Activated T-cell treated with anti-CD3 and anti-CD28 coated beads, Interleukin-2, amount 50 U/mL, for 72 hours (primary cell): Measurements from ENCODE around the gene PPEF2. TPM values are rescaled to one million over a fixed set of nuclear protein-coding genes. Genes with fewer than 3 reads are reported as not detected.
"Not testable (repeated sequence)": the region's sequence is repeated elsewhere in the genome, so short reads cannot be mapped to it uniquely, and the experiment has no call there.

ENCODE experiments used
- ATAC-seq, 2 donors: fragments of 150-1000 bp; cut with Tn5 transposase; replicated peaks in 1 of 2; 2 replicates each; pipeline ENCODE4 v1.10.0; 2021; ENCODE audit warnings: moderate library complexity in 2 of 2, mild to moderate bottlenecking in 1 of 2
- DNase-seq, 2 donors: peaks; one replicate each; pipeline ENCODE4 v3.0.0; 2021 to 2022; ENCODE audit warnings: mixed read lengths in 1 of 2
- H3K27ac Mint-ChIP-seq: one replicate; pipeline ENCODE4 v1.8.0; 2022; ENCODE audit warnings: mild to moderate bottlenecking, moderate library complexity, mixed read lengths
- H3K27me3 Mint-ChIP-seq: one replicate; pipeline ENCODE4 v1.8.0; 2022; ENCODE audit warnings: low read depth, mixed read lengths
- H3K36me3 Mint-ChIP-seq, 2 donors: one replicate each; pipeline ENCODE4 v1.8.0; 2022; ENCODE audit warnings: mixed read lengths in 2 of 2, mild to moderate bottlenecking in 1 of 2; ENCODE audit not compliant: insufficient read depth in 2 of 2
- H3K4me1 Mint-ChIP-seq: one replicate; pipeline ENCODE4 v1.8.0; 2022; ENCODE audit warnings: low read depth, mixed read lengths
- H3K4me3 Mint-ChIP-seq, 2 donors: one replicate each; pipeline ENCODE4 v1.8.0; 2022; ENCODE audit warnings: mild to moderate bottlenecking in 2 of 2, mixed read lengths in 2 of 2, moderate library complexity in 2 of 2
- H3K9me3 Mint-ChIP-seq, 2 donors: one replicate each; pipeline ENCODE4 v1.8.0; 2022; ENCODE audit warnings: mixed read lengths in 2 of 2
- total RNA-seq, 2 donors: library from RNA; stranded (reverse); gene quantifications; one replicate each; pipeline ENCODE4 v1.2.3, GENCODE V29; 2022

The PPEF2 gene
- total RNA-seq, 2 donors from 2014 or later: not detected

- no peak overlapping the region for H3K4me3 Mint-ChIP-seq
- no peak overlapping the region for H3K27ac Mint-ChIP-seq
- no peaks in the 10 kb centered on the region for H3K9me3 Mint-ChIP-seq
- no peak for ATAC-seq
- H3K27me3 Mint-ChIP-seq: no peaks in the 10 kb centered on the region
- DNase-seq: no peak
- H3K36me3 Mint-ChIP-seq: peaks cover 5 to 6% of the 10 kb centered on the region in 2 donors
- peaks cover 13% of the 10 kb centered on the region for H3K4me1 Mint-ChIP-seq
These were observed 18.1 kb upstream of the PPEF2 start for GRCh38 chr4:75920327-75920726.

- H3K27ac Mint-ChIP-seq: no peak overlapping the region
- ATAC-seq (no peak), DNase-seq (no peak)
- H3K4me1 Mint-ChIP-seq: peaks cover 9% of the 10 kb centered on the region
- no peak overlapping the region for H3K4me3 Mint-ChIP-seq
- no peaks in the 10 kb centered on the region for H3K9me3 Mint-ChIP-seq
- H3K36me3 Mint-ChIP-seq: peaks cover 4 to 6% of the 10 kb centered on the region in 2 donors
- H3K27me3 Mint-ChIP-seq: no peaks in the 10 kb centered on the region
These were observed 17.7 kb upstream of the PPEF2 start for GRCh38 chr4:75919920-75920319.

- no peak overlapping the region for H3K4me3 Mint-ChIP-seq
- H3K36me3 Mint-ChIP-seq: peaks cover 2 to 5% of the 10 kb centered on the region in 2 donors
- peaks cover 3% of the 10 kb centered on the region for H3K4me1 Mint-ChIP-seq
- peak overlapping the region; percentile 68 for H3K27ac Mint-ChIP-seq
- peaks cover 0 to 3% of the 10 kb centered on the region in 2 donors for H3K9me3 Mint-ChIP-seq
- DNase-seq (peak; percentile 14 to 19), ATAC-seq (peak; percentile 48 to 62)
- H3K27me3 Mint-ChIP-seq: no peaks in the 10 kb centered on the region
These were observed 13.9 kb upstream of the PPEF2 start for GRCh38 chr4:75916091-75916661.

DNA sequence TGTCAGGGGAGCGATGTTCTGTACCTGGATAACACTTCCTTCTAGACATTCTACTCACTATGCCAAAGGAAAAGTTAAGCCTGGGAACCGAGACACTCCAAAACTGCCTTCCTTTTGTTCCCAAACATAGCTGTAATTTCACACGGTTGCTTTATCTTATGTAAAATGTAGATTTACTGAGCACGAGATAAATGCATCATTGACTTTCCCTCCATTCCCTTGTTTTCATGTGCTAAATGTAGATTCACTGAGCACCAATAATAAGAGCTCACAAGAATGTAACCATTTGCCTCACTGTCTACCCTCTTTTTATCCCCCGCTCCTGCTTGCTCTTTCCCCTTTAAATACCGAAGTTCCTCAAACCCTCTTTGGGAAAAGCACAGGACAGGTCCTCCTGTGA is 10.7 kb upstream of the PPEF2 start:
- no peak overlapping the region for H3K27ac Mint-ChIP-seq
- no peak overlapping the region for H3K4me3 Mint-ChIP-seq
- H3K36me3 Mint-ChIP-seq: peaks cover 8 to 14% of the 10 kb centered on the region in 2 donors
- H3K9me3 Mint-ChIP-seq: peaks cover 3 to 7% of the 10 kb centered on the region in 2 donors
- peaks cover 3% of the 10 kb centered on the region for H3K4me1 Mint-ChIP-seq
- no peaks in the 10 kb centered on the region for H3K27me3 Mint-ChIP-seq
- DNase-seq (no peak), ATAC-seq (no peak)

DNA sequence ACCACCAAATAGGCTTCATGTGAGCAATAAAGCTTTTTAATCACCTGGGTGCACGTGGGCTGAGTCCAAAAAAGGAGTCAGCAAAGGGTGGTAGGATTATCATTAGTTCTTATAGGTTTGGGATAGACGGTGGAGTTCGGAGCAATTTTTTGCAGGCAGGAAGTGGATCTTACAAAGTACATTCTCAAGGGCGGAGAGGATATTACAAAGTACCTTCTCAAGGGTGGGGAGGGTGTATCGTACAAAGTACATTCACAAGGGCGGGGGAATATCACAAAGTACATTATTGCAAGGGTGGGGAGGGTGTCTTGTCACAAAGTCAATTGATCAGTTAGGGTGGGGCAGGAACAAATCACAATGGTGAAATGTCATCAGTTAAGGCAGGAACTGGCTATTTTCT is 8.6 kb upstream of the PPEF2 start:
- H3K27me3 Mint-ChIP-seq, H3K9me3 Mint-ChIP-seq, H3K4me3 Mint-ChIP-seq, DNase-seq, H3K27ac Mint-ChIP-seq, H3K4me1 Mint-ChIP-seq, ATAC-seq: not testable (repeated sequence)
- H3K36me3 Mint-ChIP-seq: peaks cover 8 to 13% of the 10 kb centered on the region in 2 donors

DNA sequence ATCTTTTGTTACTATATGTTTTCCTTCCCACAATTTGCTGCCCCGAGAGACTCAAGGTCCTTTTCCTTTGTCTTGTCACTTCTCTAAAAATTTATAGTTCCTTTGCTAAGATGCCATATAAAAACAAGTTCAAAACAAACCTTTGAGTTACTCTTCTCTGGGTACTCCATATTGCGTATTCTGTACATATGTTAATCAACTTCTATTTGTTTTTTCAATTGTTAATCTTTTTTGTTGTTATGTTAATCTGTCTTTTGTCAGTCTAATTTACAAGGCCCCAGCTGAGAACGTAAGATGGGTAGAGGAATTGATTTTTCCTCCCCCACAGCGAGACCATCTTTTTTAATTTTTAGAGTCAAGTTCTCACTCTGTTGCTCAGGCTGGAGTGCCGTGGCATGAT is 7.2 kb upstream of the PPEF2 start:
- H3K27me3 Mint-ChIP-seq: no peaks in the 10 kb centered on the region
- H3K27ac Mint-ChIP-seq: no peak overlapping the region
- ATAC-seq (no peak), DNase-seq (no peak)
- H3K36me3 Mint-ChIP-seq: peaks cover 8 to 13% of the 10 kb centered on the region in 2 donors
- peaks cover 3 to 7% of the 10 kb centered on the region in 2 donors for H3K9me3 Mint-ChIP-seq
- no peaks in the 10 kb centered on the region for H3K4me1 Mint-ChIP-seq
- H3K4me3 Mint-ChIP-seq: no peak overlapping the region

- Mint-ChIP-seq H3K36me3 (peaks cover 8 to 13% of the 10 kb centered on the region in 2 donors), H3K4me3 (no peak overlapping the region), H3K27ac (no peak overlapping the region), H3K9me3 (peaks cover 3 to 7% of the 10 kb centered on the region in 2 donors), H3K4me1 (no peaks in the 10 kb centered on the region), H3K27me3 (no peaks in the 10 kb centered on the region)
- DNase-seq (no peak), ATAC-seq (no peak)
These were observed 6.3 kb upstream of the PPEF2 start for GRCh38 chr4:75908555-75908954.

- Mint-ChIP-seq H3K4me1 (no peaks in the 10 kb centered on the region), H3K27me3 (no peaks in the 10 kb centered on the region), H3K27ac (no peak overlapping the region), H3K9me3 (peaks cover 3 to 7% of the 10 kb centered on the region in 2 donors), H3K4me3 (no peak overlapping the region), H3K36me3 (peaks cover 8 to 13% of the 10 kb centered on the region in 2 donors)
- ATAC-seq (no peak), DNase-seq (no peak)
These were observed 5.7 kb upstream of the PPEF2 start for GRCh38 chr4:75907966-75908365.

DNA sequence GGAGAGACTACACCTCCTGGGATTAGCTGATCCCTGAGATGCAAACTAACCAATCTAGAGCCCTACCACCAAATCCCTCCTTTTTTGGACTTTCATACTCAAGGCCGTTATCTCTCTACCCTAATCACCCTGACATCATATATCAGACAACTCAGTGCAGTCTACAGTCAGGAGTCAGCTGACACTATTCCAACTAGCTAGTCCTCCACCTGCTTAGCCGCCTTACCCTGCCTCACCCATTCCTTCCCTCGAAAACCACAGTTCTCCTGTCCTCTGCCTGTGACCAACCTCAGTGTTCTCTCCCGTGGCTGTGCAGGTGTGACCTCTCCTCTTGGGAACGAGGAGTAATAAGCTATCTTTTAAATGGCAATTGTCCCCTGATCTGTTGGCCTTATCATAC is 1.8 kb upstream of the PPEF2 start:
- Mint-ChIP-seq H3K4me1 (no peaks in the 10 kb centered on the region), H3K27ac (no peak overlapping the region), H3K27me3 (no peaks in the 10 kb centered on the region), H3K9me3 (no peaks in the 10 kb centered on the region), H3K36me3 (no peaks in the 10 kb centered on the region), H3K4me3 (no peak overlapping the region)
- DNase-seq: no peak
- ATAC-seq: no peak

DNA sequence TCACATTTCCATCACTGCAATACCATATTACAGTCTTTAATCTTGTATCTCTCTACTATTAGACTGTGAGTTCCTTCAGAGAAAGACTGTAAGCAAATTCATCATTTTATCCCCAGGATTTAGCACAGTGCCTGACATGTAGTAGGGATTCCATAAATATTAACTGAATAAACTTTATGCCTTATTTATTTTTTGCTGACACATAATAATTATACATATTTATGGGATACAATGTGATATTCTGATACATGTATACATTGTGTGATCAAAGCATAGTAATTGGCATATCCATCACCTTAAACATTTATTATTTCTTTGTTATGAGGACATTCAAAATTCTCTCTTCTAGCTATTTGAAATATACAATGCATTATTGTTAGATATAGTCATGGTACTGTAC is 3.7 kb downstream of the PPEF2 start:
- Mint-ChIP-seq H3K36me3 (no peaks in the 10 kb centered on the region), H3K27ac (no peak overlapping the region), H3K27me3 (no peaks in the 10 kb centered on the region), H3K4me3 (no peak overlapping the region), H3K9me3 (peaks cover 2 to 3% of the 10 kb centered on the region in 2 donors), H3K4me1 (no peaks in the 10 kb centered on the region)
- no peak for ATAC-seq
- no peak for DNase-seq

DNA sequence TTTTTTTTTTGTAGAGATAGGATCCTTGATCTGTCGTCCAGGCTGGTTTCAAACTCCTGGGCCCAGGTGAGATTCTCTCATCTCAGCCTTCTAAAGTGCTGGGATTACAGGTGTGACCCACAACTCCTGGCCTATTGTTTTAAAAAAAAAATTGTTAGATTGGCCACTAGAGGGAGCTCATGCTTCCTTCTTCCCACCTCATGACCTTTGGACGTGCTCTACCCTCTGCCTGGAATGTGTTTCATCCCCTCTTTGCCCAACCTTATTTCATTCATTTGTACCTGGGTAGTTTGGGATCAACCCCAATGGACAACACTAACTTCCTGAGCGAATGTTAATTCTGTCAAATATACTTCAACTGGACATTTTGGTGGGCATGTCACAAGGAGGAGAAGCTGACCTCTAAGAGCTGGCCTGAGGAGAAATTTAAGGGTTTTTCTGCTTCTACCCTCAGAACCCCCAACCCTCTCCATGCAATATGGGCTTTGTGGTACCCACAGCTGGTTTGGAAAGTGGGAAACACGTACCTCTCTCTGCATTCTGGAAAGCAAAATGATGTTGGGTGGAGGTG is 6.4 kb downstream of the PPEF2 start:
- Mint-ChIP-seq H3K36me3 (no peaks in the 10 kb centered on the region), H3K27me3 (no peaks in the 10 kb centered on the region), H3K27ac (no peak overlapping the region), H3K9me3 (peaks cover 2 to 3% of the 10 kb centered on the region in 2 donors), H3K4me3 (no peak overlapping the region), H3K4me1 (no peaks in the 10 kb centered on the region)
- DNase-seq (peak; percentile 9 to 11), ATAC-seq (peak; percentile 53 to 57)

- DNase-seq (no peak), ATAC-seq (no peak)
- H3K27me3 Mint-ChIP-seq: peaks cover 8% of the 10 kb centered on the region
- no peaks in the 10 kb centered on the region for H3K9me3 Mint-ChIP-seq
- no peak overlapping the region for H3K4me3 Mint-ChIP-seq
- H3K36me3 Mint-ChIP-seq: no peaks in the 10 kb centered on the region
- no peak overlapping the region for H3K27ac Mint-ChIP-seq
- H3K4me1 Mint-ChIP-seq: no peaks in the 10 kb centered on the region
These were observed 9.7 kb downstream of the PPEF2 start for GRCh38 chr4:75892508-75892907.

DNA sequence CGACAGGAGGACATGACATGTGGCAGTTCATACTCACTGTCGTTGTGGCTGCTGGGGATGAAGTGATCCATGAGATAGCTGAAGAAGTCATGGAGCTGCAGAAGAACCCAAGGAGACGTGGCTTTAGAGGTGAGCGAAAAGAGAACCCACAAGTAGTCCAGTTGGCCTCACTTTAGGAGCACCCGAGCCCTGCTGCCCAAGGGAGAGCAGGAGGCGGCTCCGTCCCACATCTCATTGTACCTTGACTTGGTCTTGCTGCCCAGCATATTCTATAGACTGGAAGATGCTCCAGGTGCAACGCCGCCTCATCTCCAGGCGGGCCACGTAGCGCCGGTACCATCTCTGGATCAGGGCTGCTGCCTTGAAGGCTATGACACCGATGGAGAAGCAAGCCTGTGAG is 10.6 kb downstream of the PPEF2 start:
- no peak for ATAC-seq
- Mint-ChIP-seq H3K36me3 (no peaks in the 10 kb centered on the region), H3K9me3 (no peaks in the 10 kb centered on the region), H3K27me3 (peaks cover 8% of the 10 kb centered on the region), H3K27ac (no peak overlapping the region), H3K4me3 (no peak overlapping the region), H3K4me1 (no peaks in the 10 kb centered on the region)
- DNase-seq: no peak
